ENCODE data around the gene LPIN1.
"Not testable (repeated sequence)": the region's sequence is repeated elsewhere in the genome, so short reads cannot be mapped to it uniquely, and the experiment has no call there.

Gene LPIN1

GRCh38 chr2:11745613-11746375 lies 638 bp upstream of the LPIN1 start:
- DNase-seq = no peak

- no peak for DNase-seq
Observed at GRCh38 chr2:11746807-11747459, 501 bp downstream of the LPIN1 start.

- DNase-seq = no peak
Observed at GRCh38 chr2:11748018-11748860, 1.8 kb downstream of the LPIN1 start.

- DNase-seq = no peak
Observed at GRCh38 chr2:11748861-11749645, 2.6 kb downstream of the LPIN1 start.

GRCh38 chr2:11749646-11750349 lies 3.4 kb downstream of the LPIN1 start:
- DNase-seq = no peak

GRCh38 chr2:11750422-11750821 lies 4.0 kb downstream of the LPIN1 start:
- no peak for DNase-seq

GRCh38 chr2:11750917-11751316 lies 4.5 kb downstream of the LPIN1 start:
- DNase-seq = no peak

- DNase-seq = no peak
Observed at GRCh38 chr2:11752906-11753305, 6.5 kb downstream of the LPIN1 start.

- DNase-seq = no peak
Observed at GRCh38 chr2:11753452-11753885, 7.0 kb downstream of the LPIN1 start.

GRCh38 chr2:11753886-11754699 lies 7.7 kb downstream of the LPIN1 start:
- DNase-seq = peak; percentile 61

GRCh38 chr2:11754700-11755015 lies 8.2 kb downstream of the LPIN1 start:
- DNase-seq = no peak

- DNase-seq = no peak
Observed at GRCh38 chr2:11757101-11757500, 10.7 kb downstream of the LPIN1 start.

GRCh38 chr2:11758187-11758586 lies 11.8 kb downstream of the LPIN1 start:
- DNase-seq = no peak

GRCh38 chr2:11758647-11759046 lies 12.2 kb downstream of the LPIN1 start:
- no peak for DNase-seq

- not testable (repeated sequence) for DNase-seq
Observed at GRCh38 chr2:11759182-11759975, 12.9 kb downstream of the LPIN1 start.

- DNase-seq = no peak
Observed at GRCh38 chr2:11761259-11761658, 14.8 kb downstream of the LPIN1 start.

- DNase-seq = no peak
Observed at GRCh38 chr2:11762031-11762430, 15.6 kb downstream of the LPIN1 start.

GRCh38 chr2:11762799-11763461 lies 16.5 kb downstream of the LPIN1 start:
- no peak for DNase-seq

- DNase-seq = no peak
Observed at GRCh38 chr2:11764359-11764758, 17.9 kb downstream of the LPIN1 start.

GRCh38 chr2:11764920-11765319 lies 18.5 kb downstream of the LPIN1 start:
- no peak for DNase-seq
